ENCODE data around the gene LYST.

The LYST gene

GRCh38 chr1:235637756-235638534, 228.8 kb downstream of the LYST start:
- no peaks in the 10 kb centered on the region for H3K27me3 ChIP-seq (ENCODE audit: insufficient read depth, low read length, poor library complexity, severe bottlenecking)
- H3K9me2 ChIP-seq (replicated peaks; ENCODE audit: low read depth, low read length): no peaks in the 10 kb centered on the region
- no peak overlapping the region for H3K4me2 ChIP-seq (ENCODE audit: low read depth, low read length, poor library complexity, severe bottlenecking)
- H4K20me1 ChIP-seq (ENCODE audit: insufficient read depth, low read length, poor library complexity, severe bottlenecking): no peaks in the 10 kb centered on the region
- H3K9me3 ChIP-seq (ENCODE audit: insufficient read depth, low read depth, low read length): no peaks in the 10 kb centered on the region
- no peaks in the 10 kb centered on the region for H3K79me2 ChIP-seq (ENCODE audit: insufficient read depth, low read length)
- H3K4me3 ChIP-seq (ENCODE audit: low read length, poor library complexity, severe bottlenecking): no peak overlapping the region
- peaks cover 6% of the 10 kb centered on the region for H3F3A ChIP-seq (ENCODE audit: low read depth)
- TF ChIP-seq, protein P1, sequence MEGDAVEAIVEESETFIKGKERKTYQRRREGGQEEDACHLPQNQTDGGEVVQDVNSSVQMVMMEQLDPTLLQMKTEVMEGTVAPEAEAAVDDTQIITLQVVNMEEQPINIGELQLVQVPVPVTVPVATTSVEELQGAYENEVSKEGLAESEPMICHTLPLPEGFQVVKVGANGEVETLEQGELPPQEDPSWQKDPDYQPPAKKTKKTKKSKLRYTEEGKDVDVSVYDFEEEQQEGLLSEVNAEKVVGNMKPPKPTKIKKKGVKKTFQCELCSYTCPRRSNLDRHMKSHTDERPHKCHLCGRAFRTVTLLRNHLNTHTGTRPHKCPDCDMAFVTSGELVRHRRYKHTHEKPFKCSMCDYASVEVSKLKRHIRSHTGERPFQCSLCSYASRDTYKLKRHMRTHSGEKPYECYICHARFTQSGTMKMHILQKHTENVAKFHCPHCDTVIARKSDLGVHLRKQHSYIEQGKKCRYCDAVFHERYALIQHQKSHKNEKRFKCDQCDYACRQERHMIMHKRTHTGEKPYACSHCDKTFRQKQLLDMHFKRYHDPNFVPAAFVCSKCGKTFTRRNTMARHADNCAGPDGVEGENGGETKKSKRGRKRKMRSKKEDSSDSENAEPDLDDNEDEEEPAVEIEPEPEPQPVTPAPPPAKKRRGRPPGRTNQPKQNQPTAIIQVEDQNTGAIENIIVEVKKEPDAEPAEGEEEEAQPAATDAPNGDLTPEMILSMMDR (conservative IDR thresholded peaks at IDR 0.05; ENCODE audit: low read length): no peak
- no peak for TF ChIP-seq EZH2phosphoT487 (IDR thresholded peaks at IDR 0.05; ENCODE audit: borderline replicate concordance)
- no peak overlapping the region for H3K9ac ChIP-seq (ENCODE audit: low read depth, low read length, poor library complexity, severe bottlenecking)
- H3K36me3 ChIP-seq (ENCODE audit: insufficient read depth, low read length): no peaks in the 10 kb centered on the region
- H3K4me1 ChIP-seq (ENCODE audit: insufficient read depth, low read length, poor library complexity, severe bottlenecking): peaks cover 32% of the 10 kb centered on the region
- H2AFZ ChIP-seq (ENCODE audit: low read length): no peak overlapping the region

GRCh38 chr1:235635938-235636662, 230.6 kb downstream of the LYST start:
- H3K27me3 ChIP-seq (ENCODE audit: insufficient read depth, low read length, poor library complexity, severe bottlenecking): no peaks in the 10 kb centered on the region
- no peak overlapping the region for H3K9ac ChIP-seq (ENCODE audit: low read depth, low read length, poor library complexity, severe bottlenecking)
- no peak overlapping the region; the same call in 1 of the 2 replicates for H2AFZ ChIP-seq (ENCODE audit: low read length)
- H3K9me3 ChIP-seq (ENCODE audit: insufficient read depth, low read depth, low read length): no peaks in the 10 kb centered on the region
- no peaks in the 10 kb centered on the region for H4K20me1 ChIP-seq (ENCODE audit: insufficient read depth, low read length, poor library complexity, severe bottlenecking)
- no peak overlapping the region for H3K4me2 ChIP-seq (ENCODE audit: low read depth, low read length, poor library complexity, severe bottlenecking)
- TF ChIP-seq, protein P1 (conservative IDR thresholded peaks at IDR 0.05; ENCODE audit: low read length): peak; percentile 33; the same call in 1 of the 2 replicates
- TF ChIP-seq EZH2phosphoT487 (IDR thresholded peaks at IDR 0.05; ENCODE audit: borderline replicate concordance): no peak
- H3K79me2 ChIP-seq (ENCODE audit: insufficient read depth, low read length): no peaks in the 10 kb centered on the region
- no peaks in the 10 kb centered on the region for H3K9me2 ChIP-seq (replicated peaks; ENCODE audit: low read depth, low read length)
- H3F3A ChIP-seq (ENCODE audit: low read depth): no peaks in the 10 kb centered on the region
- H3K4me1 ChIP-seq (ENCODE audit: insufficient read depth, low read length, poor library complexity, severe bottlenecking): peaks cover 20% of the 10 kb centered on the region
- H3K4me3 ChIP-seq (ENCODE audit: low read length, poor library complexity, severe bottlenecking): no peak overlapping the region
- no peaks in the 10 kb centered on the region for H3K36me3 ChIP-seq (ENCODE audit: insufficient read depth, low read length)

DNA sequence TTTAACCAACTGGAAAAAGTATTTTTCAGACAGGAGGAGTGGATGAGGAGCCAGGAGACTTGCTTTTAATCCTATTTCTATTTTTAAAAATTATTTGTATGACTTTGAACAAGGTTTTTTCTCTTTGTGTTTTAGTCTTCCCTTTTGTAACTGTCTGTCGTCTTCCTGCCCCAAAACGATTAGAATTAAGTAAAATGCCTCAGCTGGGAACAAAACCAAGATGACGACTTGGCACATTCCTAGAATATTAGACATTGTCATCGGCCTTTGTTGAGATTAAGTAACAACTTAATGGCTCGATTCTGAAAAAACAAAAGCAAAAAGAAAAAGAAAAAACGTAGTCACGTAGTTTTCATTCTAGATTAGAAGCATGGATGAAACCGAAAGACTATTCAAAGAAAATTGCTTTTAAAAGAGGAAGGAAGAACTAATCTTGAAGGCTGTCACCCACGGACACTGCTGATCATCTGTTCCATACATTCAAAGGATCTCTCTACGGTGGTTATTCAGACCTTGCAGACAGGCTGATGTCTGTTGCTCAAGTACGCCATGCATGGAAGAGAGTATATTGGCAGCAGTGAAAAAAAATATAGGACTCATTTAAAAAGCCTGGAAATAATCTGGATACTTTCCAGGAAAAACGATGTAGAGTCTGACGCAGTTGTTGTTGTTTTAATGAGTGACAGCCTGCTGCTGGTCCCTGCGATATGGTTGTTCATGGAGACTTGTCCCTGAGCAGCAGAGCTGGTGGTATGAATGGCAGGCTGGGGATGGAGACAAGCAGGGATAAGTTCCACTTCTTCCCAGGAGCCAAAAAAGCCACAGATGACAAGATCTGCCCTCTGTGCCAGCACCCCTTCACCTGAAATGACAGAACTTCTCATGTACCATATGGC, 234.0 kb downstream of the LYST start:
- Histone ChIP-seq H3K79me2 (ENCODE audit: insufficient read depth, low read length) (no peaks in the 10 kb centered on the region), H3K9me2 (replicated peaks; ENCODE audit: low read depth, low read length) (no peaks in the 10 kb centered on the region), H3K9me3 (ENCODE audit: insufficient read depth, low read depth, low read length) (no peaks in the 10 kb centered on the region), H3K4me1 (ENCODE audit: insufficient read depth, low read length, poor library complexity, severe bottlenecking) (no peaks in the 10 kb centered on the region), H3K27me3 (ENCODE audit: insufficient read depth, low read length, poor library complexity, severe bottlenecking) (no peaks in the 10 kb centered on the region), H3K36me3 (ENCODE audit: insufficient read depth, low read length) (no peaks in the 10 kb centered on the region), H3K9ac (ENCODE audit: low read depth, low read length, poor library complexity, severe bottlenecking) (no peak overlapping the region), H2AFZ (ENCODE audit: low read length) (peak overlapping the region; percentile 22; the same call in 1 of the 2 replicates), H4K20me1 (ENCODE audit: insufficient read depth, low read length, poor library complexity, severe bottlenecking) (no peaks in the 10 kb centered on the region), H3F3A (ENCODE audit: low read depth) (no peaks in the 10 kb centered on the region), H3K4me2 (ENCODE audit: low read depth, low read length, poor library complexity, severe bottlenecking) (no peak overlapping the region), H3K4me3 (ENCODE audit: low read length, poor library complexity, severe bottlenecking) (no peak overlapping the region)
- TF ChIP-seq EZH2phosphoT487 (IDR thresholded peaks at IDR 0.05; ENCODE audit: borderline replicate concordance): no peak
- TF ChIP-seq, protein P1 (conservative IDR thresholded peaks at IDR 0.05; ENCODE audit: low read length): no peak
